GM13977 (cell line): ENCODE results near the gene NTN5.
"Not testable (repeated sequence)": the region's sequence is repeated elsewhere in the genome, so short reads cannot be mapped to it uniquely, and the experiment has no call there.

Source experiments
- DNase-seq: peaks from one replicate; pipeline ENCODE4 v3.0.0; 2012; ENCODE audit warnings: low spot score
- CTCF ChIP-seq: IDR thresholded peaks from 2 replicates; pipeline ENCODE4 v1.5.1; 2012; ENCODE audit warnings: mild to moderate bottlenecking, control low read depth; ENCODE audit not compliant: insufficient read depth; ENCODE audit errors: extremely low read depth, missing control alignments
- in situ Hi-C: fragments of 300-500 bp; cut with MboI; formaldehyde crosslinking; loops from one replicate; pipeline ENCODE4 v1.12.0; 2022; ENCODE audit warnings: low sequenced_read_pairs, low pct_unique_long_range_greater_than_20kb, mixed read lengths, inconsistent platforms; ENCODE audit not compliant: unreplicated experiment

NTN5 gene

GRCh38 chr19:48718711-48719231, 46.0 kb upstream of the NTN5 start:
- TF ChIP-seq CTCF = no peak
- in situ Hi-C loops = no loop called here
- no peak for DNase-seq

- in situ Hi-C loops, DNase-seq: not testable (repeated sequence)
Measured at GRCh38 chr19:48718106-48718505, 45.3 kb upstream of the NTN5 start.

GRCh38 chr19:48716562-48717291, 43.9 kb upstream of the NTN5 start:
- no peak for DNase-seq
- in situ Hi-C loops = no loop called here

GRCh38 chr19:48715681-48716171, 42.9 kb upstream of the NTN5 start:
- in situ Hi-C loops = no loop called here
- DNase-seq = no peak
- TF ChIP-seq CTCF = no peak

More at GRCh38 chr19:48716562-48717291, 43.9 kb upstream of the NTN5 start:
- TF ChIP-seq CTCF = no peak

- DNase-seq = no peak
- no peak for TF ChIP-seq CTCF
- in situ Hi-C loops = no loop called here
Measured at GRCh38 chr19:48714759-48715675, 42.2 kb upstream of the NTN5 start.

GRCh38 chr19:48713864-48714755, 41.3 kb upstream of the NTN5 start:
- TF ChIP-seq CTCF = no peak
- in situ Hi-C loops = no loop called here
- peak; percentile 100 for DNase-seq
